GM12874 (cell line): ENCODE data around the gene SRPK2.

Experiments used
- CTCF ChIP-seq: IDR thresholded peaks from 2 replicates; pipeline ENCODE4 v1.5.1; 2011; ENCODE audit warnings: low read depth, mild to moderate bottlenecking, control low read depth, low read length, moderate library complexity; ENCODE audit not compliant: insufficient read depth

SRPK2 gene

GRCh38 chr7:105408791-105409410 lies 20.2 kb upstream of the SRPK2 start:
- no peak for TF ChIP-seq CTCF

GRCh38 chr7:105403128-105403527 lies 14.4 kb upstream of the SRPK2 start:
- TF ChIP-seq CTCF, result no peak

GRCh38 chr7:105402221-105403095 lies 13.7 kb upstream of the SRPK2 start:
- TF ChIP-seq CTCF, result no peak

GRCh38 chr7:105399043-105399725 lies 10.5 kb upstream of the SRPK2 start:
- TF ChIP-seq CTCF, result no peak

- no peak for TF ChIP-seq CTCF
Observed at GRCh38 chr7:105396566-105396965, 7.8 kb upstream of the SRPK2 start.

GRCh38 chr7:105391429-105391828 lies 2.7 kb upstream of the SRPK2 start:
- TF ChIP-seq CTCF, result no peak

- TF ChIP-seq CTCF, result no peak
Observed at GRCh38 chr7:105389889-105390288, 1.2 kb upstream of the SRPK2 start.
